Smooth muscle cell (in vitro differentiated cells): ENCODE results near the gene DRAP1. TPM values are rescaled to one million over a fixed set of nuclear protein-coding genes. Genes with fewer than 3 reads are reported as not detected.

Source experiments
- DNase-seq: peaks from one replicate; lab custom pipeline; 2025; ENCODE audit not compliant: unreplicated experiment; lab: John Stamatoyannopoulos, UW
- H2AFZ ChIP-seq: fragments of 200-600 bp; sonication (generic); 2 replicates; pipeline ENCODE4 v1.6.0; 2016; ENCODE audit warnings: antibody characterized with exemption, low read depth, mild to moderate bottlenecking
- H3F3A ChIP-seq: fragments of 200-600 bp; sonication (generic); 2 replicates; pipeline ENCODE4 v1.6.0; 2017; ENCODE audit warnings: antibody characterized with exemption, low read depth
- H3K27ac ChIP-seq: fragments of 200-600 bp; sonication (generic); 2 replicates; pipeline ENCODE4 v1.5.1; 2016; ENCODE audit warnings: low read depth, mild to moderate bottlenecking
- H3K27me3 ChIP-seq: fragments of 200-600 bp; sonication (generic); 2 replicates; pipeline ENCODE4 v1.6.1; 2016; ENCODE audit warnings: low read depth, mild to moderate bottlenecking
- H3K36me3 ChIP-seq: fragments of 200-600 bp; sonication (generic); 2 replicates; pipeline ENCODE4 v1.5.1; 2016; ENCODE audit warnings: low read depth
- H3K4me1 ChIP-seq: fragments of 200-600 bp; sonication (generic); 2 replicates; pipeline ENCODE4 v1.5.1; 2016; ENCODE audit warnings: low read depth
- H3K4me2 ChIP-seq: fragments of 200-600 bp; sonication (generic); 2 replicates; pipeline ENCODE4 v1.6.0; 2016; ENCODE audit warnings: mild to moderate bottlenecking
- H3K4me3 ChIP-seq: fragments of 200-600 bp; sonication (generic); 2 replicates; pipeline ENCODE4 v1.5.1; 2016; ENCODE audit warnings: mild to moderate bottlenecking
- H3K79me2 ChIP-seq: fragments of 200-600 bp; sonication (generic); 2 replicates; pipeline ENCODE4 v1.6.0; 2016; ENCODE audit warnings: low read depth, mild to moderate bottlenecking
- H3K9ac ChIP-seq: fragments of 200-600 bp; sonication (generic); 2 replicates; pipeline ENCODE4 v1.6.0; 2016; ENCODE audit warnings: low read depth
- H3K9me3 ChIP-seq: fragments of 200-600 bp; sonication (generic); replicated peaks from 2 replicates; pipeline ENCODE4 v1.5.1; 2016; ENCODE audit warnings: low read depth
- H4K20me1 ChIP-seq: fragments of 200-600 bp; sonication (generic); 2 replicates; pipeline ENCODE4 v1.6.0; 2016; ENCODE audit warnings: low read depth
- WGBS: methylation state at CpG from one replicate; pipeline ENCODE4 v1.1.7; 2016; ENCODE audit warnings: low lambda C conversion rate; 5-methylcytosine and 5-hydroxymethylcytosine counted together
- polyA plus RNA-seq: library from polyadenylated mRNA; unstranded; fragments of >200 nt; fragmentation: Nextera tagmentation; extraction: Ambion mirVana; gene quantifications from 2 replicates; pipeline ENCODE4 v1.2.1, GENCODE V29; 2016
- total RNA-seq: library from RNA; depleted of rRNA; stranded (reverse); fragments of >200 nt; gene quantifications from 2 replicates; pipeline ENCODE4 v1.2.3, GENCODE V29; 2014
- TF ChIP-seq, protein P1 (sequence below): fragments of 200-600 bp; sonication (generic); IDR thresholded peaks from 2 replicates; pipeline ENCODE4 v1.5.1; 2017; ENCODE audit warnings: borderline replicate concordance, mild to moderate bottlenecking, antibody characterized with exemption; ENCODE audit not compliant: insufficient read depth, poor library complexity, severe bottlenecking

DRAP1 gene
- total and polyA plus RNA-seq, 2 experiments from 2014 or later = 79.3 to 278 TPM

DNA sequence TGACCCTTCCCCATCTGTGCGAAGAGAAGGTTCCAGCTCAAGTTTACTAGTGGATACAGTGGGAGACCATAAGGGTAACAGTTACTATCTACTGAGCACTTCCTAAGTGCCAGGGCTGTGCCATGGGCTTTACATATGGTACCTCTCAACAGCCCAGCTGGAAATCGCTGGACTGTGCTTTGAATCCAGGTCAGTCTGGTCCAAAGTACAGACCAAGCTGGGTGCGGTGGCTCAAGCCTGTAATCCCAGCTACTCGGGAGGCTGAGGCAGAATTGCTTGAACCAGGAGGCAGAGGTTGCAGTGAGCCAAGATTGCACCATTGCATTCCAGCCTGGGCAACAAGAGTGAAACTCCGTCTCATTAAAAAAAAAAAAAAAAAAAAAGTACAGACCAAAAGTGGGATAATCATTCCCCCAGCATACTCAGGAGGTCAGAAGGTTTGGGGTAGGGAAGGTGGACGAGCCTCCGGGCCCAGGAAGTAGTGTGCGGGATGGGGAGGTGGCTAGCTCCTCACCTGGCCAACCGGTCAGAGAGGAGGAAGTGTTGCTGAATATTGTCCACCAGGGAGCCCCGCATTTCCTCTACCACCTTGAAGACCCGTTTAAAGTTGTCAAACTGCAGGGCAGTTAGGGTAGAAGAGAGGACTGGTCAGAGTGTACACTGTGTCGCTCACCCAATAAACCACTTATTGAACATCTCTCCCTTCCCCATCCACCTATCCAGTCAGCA is 33.3 kb upstream of the DRAP1 start:
- Histone ChIP-seq H3K36me3 (no peaks in the 10 kb centered on the region), H3K4me1 (peaks cover 16% of the 10 kb centered on the region), H3K27me3 (no peaks in the 10 kb centered on the region), H3F3A (peaks cover 16% of the 10 kb centered on the region), H3K9me3 (no peaks in the 10 kb centered on the region), H2AFZ (no peak overlapping the region), H3K9ac (no peak overlapping the region), H3K4me3 (no peak overlapping the region), H4K20me1 (peaks cover 9% of the 10 kb centered on the region), H3K4me2 (no peak overlapping the region), H3K27ac (no peak overlapping the region), H3K79me2 (peaks cover 17% of the 10 kb centered on the region)
- WGBS = 95% methylated on average over 12 of the region's 12 CpGs
- TF ChIP-seq, protein P1, sequence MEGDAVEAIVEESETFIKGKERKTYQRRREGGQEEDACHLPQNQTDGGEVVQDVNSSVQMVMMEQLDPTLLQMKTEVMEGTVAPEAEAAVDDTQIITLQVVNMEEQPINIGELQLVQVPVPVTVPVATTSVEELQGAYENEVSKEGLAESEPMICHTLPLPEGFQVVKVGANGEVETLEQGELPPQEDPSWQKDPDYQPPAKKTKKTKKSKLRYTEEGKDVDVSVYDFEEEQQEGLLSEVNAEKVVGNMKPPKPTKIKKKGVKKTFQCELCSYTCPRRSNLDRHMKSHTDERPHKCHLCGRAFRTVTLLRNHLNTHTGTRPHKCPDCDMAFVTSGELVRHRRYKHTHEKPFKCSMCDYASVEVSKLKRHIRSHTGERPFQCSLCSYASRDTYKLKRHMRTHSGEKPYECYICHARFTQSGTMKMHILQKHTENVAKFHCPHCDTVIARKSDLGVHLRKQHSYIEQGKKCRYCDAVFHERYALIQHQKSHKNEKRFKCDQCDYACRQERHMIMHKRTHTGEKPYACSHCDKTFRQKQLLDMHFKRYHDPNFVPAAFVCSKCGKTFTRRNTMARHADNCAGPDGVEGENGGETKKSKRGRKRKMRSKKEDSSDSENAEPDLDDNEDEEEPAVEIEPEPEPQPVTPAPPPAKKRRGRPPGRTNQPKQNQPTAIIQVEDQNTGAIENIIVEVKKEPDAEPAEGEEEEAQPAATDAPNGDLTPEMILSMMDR = no peak
- no peak for DNase-seq

DNA sequence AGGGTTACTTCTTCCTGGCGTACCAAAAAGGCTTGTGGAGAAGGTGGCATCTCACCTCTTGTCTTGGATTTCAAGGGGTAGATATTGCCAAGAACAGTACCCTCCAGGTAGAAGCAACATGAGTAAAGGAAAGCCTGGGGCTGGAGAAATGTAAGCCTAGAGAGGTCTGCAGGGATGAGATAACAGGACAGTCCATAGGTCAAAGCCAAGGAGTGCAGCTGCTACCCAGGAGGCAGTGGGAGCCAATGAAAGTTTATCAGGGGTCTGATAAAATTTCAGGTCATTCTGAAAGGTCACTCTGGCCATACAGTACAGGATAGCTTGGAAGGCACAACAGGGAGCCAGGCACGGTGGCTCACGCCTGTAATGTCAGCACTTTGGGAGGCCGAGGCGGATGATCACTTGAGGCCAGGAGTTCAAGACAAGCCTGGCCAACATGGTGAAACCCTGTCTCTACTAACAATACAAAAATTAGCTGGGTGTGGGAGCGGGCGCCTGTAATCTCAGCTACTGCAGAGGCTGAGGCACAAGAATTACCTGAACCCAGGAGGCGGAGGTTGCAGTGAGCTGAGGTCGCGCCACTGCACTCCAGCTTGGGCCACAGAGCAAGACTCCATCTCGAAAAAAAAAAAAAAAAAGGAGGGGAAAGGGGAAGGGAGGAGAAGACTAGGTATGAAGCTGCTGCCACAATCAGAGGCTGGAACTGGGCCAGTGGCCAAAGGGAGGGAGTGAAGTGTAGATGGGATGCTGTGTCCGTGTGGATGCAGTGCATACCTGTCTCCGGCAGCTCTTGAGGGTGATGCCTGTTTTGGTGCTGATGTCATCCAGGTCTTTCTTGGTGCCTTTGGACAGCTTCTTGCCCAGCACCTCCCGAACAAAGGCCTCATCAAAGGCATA is 32.2 kb upstream of the DRAP1 start:
- H3F3A ChIP-seq = peaks cover 16% of the 10 kb centered on the region
- peaks cover 21% of the 10 kb centered on the region for H3K4me1 ChIP-seq
- H3K4me2 ChIP-seq = peak overlapping the region; percentile 91
- H3K79me2 ChIP-seq = peaks cover 22% of the 10 kb centered on the region
- WGBS = 90% methylated on average over 14 of the region's 14 CpGs
- H2AFZ ChIP-seq = no peak overlapping the region
- peak overlapping the region; percentile 89 for H3K27ac ChIP-seq
- DNase-seq = no peak
- H4K20me1 ChIP-seq = peaks cover 20% of the 10 kb centered on the region
- peak overlapping the region; percentile 77 for H3K4me3 ChIP-seq
- TF ChIP-seq, protein P1 = no peak
- H3K9ac ChIP-seq = peak overlapping the region; percentile 73
- no peaks in the 10 kb centered on the region for H3K9me3 ChIP-seq
- no peaks in the 10 kb centered on the region for H3K27me3 ChIP-seq
- no peaks in the 10 kb centered on the region for H3K36me3 ChIP-seq

DNA sequence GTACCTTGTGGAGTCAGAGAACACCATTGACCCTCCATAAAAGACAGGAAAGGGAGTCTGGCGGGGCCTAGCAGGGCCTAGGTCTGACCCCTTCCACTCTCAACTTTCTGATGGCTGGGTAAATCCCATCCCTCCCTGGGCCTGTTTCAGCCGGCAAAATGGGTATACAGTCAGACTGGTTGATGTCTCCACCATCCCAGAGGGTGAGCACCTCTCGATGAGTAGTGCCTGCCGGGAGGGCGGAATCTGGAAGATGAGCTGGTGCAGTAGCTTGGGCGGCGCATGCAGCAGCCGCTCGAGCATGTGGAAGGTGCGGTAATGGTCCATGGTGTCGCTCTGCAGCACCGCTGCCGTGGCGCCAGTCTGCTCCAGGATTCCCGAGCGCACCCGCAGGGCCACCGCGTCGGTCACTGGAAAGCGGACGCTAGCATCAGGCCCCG is 31.5 kb upstream of the DRAP1 start:
- TF ChIP-seq, protein P1 = no peak
- Histone ChIP-seq H3K9me3 (no peaks in the 10 kb centered on the region), H3K4me2 (peak overlapping the region; percentile 91), H3K9ac (peak overlapping the region; percentile 73), H3K4me3 (peak overlapping the region; percentile 77), H4K20me1 (peaks cover 27% of the 10 kb centered on the region), H3K36me3 (no peaks in the 10 kb centered on the region), H3F3A (peaks cover 16% of the 10 kb centered on the region), H3K4me1 (peaks cover 22% of the 10 kb centered on the region), H2AFZ (peak overlapping the region; percentile 79), H3K27ac (peak overlapping the region; percentile 89), H3K27me3 (no peaks in the 10 kb centered on the region), H3K79me2 (peaks cover 25% of the 10 kb centered on the region)
- 5% methylated on average over 14 of the region's 23 CpGs for WGBS
- no peak for DNase-seq
